ENCODE results near the gene RACGAP1. TPM values are rescaled to one million over a fixed set of nuclear protein-coding genes. Genes with fewer than 3 reads are reported as not detected.

Gene RACGAP1
- polyA plus RNA-seq, 4 donors, result 44.5 to 53.4 (median 47.8) TPM

DNA sequence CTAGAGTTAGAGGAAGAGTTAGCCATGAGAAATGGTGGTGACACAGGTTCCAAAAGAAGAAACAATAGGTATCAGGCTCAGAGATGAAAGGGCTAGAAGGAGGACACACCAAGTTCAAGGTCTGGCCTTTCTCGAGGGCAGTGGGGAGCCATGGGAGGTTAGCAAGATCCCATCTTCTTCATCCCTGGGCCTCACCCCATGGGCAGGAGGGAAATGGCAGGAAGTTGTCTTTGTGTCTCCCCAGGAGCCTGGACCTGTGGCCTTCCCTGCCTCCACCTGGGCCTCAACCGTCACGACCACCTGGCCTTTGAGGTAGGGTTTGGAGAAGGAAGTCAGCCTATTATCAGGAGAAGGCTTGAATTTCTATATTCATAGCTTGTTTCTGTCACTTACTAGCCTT is 80.6 kb downstream of the RACGAP1 start:
- no peak for DNase-seq (ENCODE audit: low read depth in 4 of 4, low spot score in 2 of 4)

DNA sequence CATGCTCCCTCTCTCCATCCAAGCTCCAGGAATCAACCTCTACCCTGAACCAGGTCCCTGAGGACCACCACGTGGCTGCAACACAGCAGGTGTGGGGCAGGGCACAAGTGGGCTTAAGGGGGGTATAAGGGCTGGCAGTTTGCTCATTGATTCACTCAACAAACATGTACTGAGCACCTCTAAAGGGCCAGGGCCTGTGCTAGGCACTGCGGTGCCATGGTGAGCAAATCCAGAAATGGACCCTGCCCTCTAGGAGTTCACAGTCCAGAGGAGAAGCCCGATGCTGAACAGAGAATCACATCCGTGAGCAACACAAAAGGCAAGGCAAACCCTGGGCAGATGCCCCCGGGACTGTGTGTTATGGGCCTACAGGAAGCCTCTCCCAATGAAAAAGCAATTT is 81.2 kb downstream of the RACGAP1 start:
- no peak for DNase-seq (ENCODE audit: low read depth in 4 of 4, low spot score in 2 of 4)

DNA sequence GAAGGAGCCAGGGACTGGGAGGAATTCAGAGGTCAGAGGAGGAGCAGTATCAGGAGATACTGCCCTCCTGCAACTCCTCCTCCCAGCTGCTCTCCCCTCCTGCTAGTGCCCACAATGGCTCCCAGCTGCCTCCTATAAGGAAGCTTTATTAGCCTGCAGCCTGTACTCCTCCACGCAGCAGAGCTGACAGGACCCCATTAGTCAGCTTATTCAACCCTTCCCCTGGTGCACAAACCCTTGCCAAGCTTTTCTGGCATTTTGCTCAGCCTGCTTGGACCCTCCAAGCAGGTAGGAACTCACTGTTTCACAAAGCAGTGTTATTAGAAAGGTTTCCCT is 81.7 kb downstream of the RACGAP1 start:
- DNase-seq (ENCODE audit: low read depth in 4 of 4, low spot score in 2 of 4), result no peak

DNA sequence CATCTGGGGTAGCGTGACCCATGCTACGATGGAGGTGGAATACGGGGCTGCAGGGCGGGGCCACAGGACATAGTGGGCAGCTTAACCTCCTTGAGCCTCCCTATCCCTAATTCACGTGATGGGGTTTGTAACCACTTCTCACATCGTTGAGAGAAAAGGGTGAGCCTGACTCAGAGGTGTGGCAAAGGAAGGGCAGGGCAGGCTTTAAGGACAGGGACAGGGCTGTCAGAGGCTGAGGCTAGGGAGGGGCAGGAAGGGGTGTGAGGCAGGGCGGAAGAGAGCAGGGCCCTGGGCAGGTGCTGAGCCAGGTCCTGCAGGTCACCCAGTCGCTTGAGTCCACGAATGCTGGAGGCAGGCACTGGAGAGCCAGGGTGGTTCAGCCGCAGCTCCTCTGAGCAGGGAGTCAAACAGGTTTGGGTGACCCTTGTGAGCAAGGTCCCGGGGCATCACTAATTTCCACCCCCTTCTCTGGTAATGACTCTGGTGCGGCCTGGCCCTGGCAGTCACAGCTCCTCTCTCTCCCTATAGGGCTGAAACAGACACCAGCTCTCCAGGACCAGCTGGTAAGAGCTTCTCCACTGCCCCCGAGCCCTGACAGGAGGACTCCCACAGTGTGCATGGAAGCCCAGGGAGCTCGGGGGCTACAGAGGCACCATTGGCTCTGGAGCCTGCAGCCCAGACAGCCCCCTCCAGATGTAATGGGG is 82.2 kb downstream of the RACGAP1 start:
- no peak for DNase-seq (ENCODE audit: low read depth in 4 of 4, low spot score in 2 of 4)

DNA sequence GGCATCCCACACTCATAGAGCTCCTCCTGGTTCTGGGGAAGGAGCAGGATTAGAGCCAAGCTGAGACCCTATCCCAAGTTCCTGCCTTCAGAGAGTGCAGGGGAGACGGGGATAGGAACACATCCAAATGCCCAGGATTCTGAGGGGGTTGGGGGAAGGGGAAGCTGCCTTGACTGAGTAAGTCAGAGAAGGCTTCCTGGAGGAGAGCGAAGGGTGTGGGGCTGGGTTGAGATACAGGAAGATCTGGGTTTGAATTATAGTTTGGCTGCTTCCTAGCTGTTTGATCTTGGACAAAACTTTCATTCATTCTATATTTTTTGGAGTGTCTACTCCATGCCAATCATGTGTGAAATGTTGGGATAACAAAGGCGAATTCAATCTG is 82.8 kb downstream of the RACGAP1 start:
- no peak for DNase-seq (ENCODE audit: low read depth in 4 of 4, low spot score in 2 of 4)

DNA sequence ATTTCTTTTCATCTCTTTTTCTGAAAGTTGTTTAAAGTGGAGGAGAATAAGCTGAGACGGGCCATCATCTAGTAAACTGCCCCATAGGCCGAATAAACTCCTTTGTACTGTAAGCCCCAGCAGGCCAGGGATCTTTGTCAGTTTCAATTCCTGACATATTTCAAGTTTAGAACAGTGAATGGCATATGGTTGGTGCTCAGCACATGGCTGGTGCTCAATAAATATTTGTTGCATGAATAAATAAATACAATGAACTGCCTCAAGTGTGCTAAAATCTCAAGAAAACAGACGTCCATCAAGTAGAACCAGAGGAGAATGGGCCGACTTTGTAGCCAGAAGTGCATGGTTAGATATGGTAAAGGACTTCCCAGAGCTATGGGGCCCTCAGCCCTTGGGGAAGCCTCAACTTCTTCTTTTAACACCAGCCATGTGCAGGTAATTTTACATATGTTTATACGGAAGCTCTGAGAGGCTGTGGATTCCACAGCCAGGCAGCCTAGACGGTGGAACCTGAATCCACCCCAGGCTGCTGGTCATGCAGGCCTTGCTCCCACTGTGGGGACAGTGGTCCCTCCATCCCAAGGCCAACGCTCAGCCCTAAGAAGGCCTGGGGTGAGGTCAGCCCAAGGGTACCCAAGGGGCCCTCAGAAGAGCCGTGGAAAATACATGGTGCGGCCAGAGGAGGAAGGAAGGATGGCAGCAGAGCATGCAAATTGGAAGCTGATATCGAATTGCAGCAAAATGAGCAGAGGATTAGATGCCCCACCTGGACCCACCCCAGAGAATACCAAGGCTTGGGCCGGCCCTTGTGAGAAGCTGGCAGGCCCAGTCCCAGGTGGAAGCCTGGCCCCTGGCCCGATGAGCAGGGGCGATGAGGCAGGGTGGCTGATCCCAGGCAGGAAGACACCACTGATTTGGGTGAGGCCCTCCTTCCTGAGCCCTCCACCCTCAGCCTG is 83.5 kb downstream of the RACGAP1 start:
- no peak for DNase-seq (ENCODE audit: low read depth in 4 of 4, low spot score in 2 of 4)

DNA sequence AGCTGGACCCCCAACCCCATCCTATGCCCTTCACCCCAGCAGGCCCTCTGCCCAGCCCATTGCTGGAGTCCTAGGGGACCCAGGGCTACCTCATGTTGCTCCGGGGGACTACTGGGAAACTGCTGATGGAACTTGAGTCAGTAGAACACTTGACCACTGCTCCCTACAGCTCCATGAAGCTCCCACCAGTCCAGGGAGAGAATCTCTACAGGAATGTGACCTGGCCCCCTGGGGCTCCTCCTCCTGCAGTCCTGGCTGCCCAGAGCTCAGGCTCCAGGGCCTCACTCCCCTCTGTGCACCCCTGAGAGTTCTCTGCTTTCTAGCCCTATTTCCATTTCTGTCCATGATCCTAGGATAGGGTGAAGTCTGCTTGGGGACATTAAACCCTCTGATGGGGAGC is 85.6 kb downstream of the RACGAP1 start:
- DNase-seq (ENCODE audit: low read depth in 4 of 4, low spot score in 2 of 4), result no peak

DNA sequence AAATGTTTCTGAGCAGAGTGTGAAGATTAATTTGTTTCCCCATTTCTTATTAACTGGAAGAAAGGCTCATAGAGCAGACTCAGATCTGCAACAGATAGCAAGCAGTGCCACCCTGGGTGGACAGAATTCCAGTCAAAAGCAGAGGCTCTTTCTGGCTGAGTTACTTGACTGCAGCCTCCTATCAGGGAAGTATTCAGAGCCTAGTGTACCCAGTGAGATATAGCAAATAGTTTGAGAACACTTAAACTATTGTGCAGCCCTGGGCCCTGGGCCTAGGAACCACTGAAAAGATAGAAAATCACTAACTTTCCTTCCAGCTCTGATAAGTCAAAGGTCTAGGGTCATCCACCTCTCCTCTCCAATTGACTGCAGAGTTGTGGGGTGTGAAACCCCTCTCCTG is 86.0 kb downstream of the RACGAP1 start:
- no peak for DNase-seq (ENCODE audit: low read depth in 4 of 4, low spot score in 2 of 4)

Other genes with a start within 250 kb of the RACGAP1 start
- gene NCKAP5L, start 197.1 kb downstream of the RACGAP1 start, polyA plus RNA-seq (ENCODE audit: insufficient read length in 4 of 4), result 10 to 100 TPM; 13.4 to 27.1 (median 21.8) TPM
- gene BCDIN3D, start 182.4 kb downstream of the RACGAP1 start, polyA plus RNA-seq (ENCODE audit: insufficient read length in 4 of 4), result 1 to 10 TPM; 6.9 to 8.8 (median 8.1) TPM
- 1 to 10 TPM; 3.0 to 5.8 (median 4.7) TPM for gene FAIM2, start 121.6 kb downstream of the RACGAP1 start, polyA plus RNA-seq (ENCODE audit: insufficient read length in 4 of 4)
- 100 to 1,000 TPM; 112 to 216 (median 113) TPM for gene AQP2, start 74.8 kb downstream of the RACGAP1 start, polyA plus RNA-seq (ENCODE audit: insufficient read length in 4 of 4)
- 1 to 10 TPM; 2.2 to 3.2 (median 2.6) TPM for gene AQP5, start 63.6 kb downstream of the RACGAP1 start, polyA plus RNA-seq (ENCODE audit: insufficient read length in 4 of 4)
- gene AQP6, start 52.5 kb downstream of the RACGAP1 start, polyA plus RNA-seq (ENCODE audit: insufficient read length in 4 of 4), result 10 to 100 TPM; 13.5 to 23.7 (median 20.8) TPM
- 1 to 10 TPM; 3.3 to 6.0 (median 5.5) TPM for gene ASIC1, start 32.1 kb upstream of the RACGAP1 start, polyA plus RNA-seq (ENCODE audit: insufficient read length in 4 of 4)
- gene SMARCD1, start 59.8 kb upstream of the RACGAP1 start, polyA plus RNA-seq (ENCODE audit: insufficient read length in 4 of 4), result 100 to 1,000 TPM; 161 to 206 (median 185) TPM
- gene GPD1, start 78.5 kb upstream of the RACGAP1 start, polyA plus RNA-seq (ENCODE audit: insufficient read length in 4 of 4), result 10 to 100 TPM; 47.0 to 70.4 (median 67.1) TPM
- gene COX14, start 86.7 kb upstream of the RACGAP1 start, polyA plus RNA-seq (ENCODE audit: insufficient read length in 4 of 4), result 10 to 100 TPM; 50.0 to 62.2 (median 53.7) TPM
- 10 to 100 TPM; 67.7 to 86.7 (median 78.3) TPM for gene CERS5, start 141.9 kb upstream of the RACGAP1 start, polyA plus RNA-seq (ENCODE audit: insufficient read length in 4 of 4)

Data from left renal cortex interstitium (tissue), 4 donors.